Smooth muscle cell (in vitro differentiated cells): ENCODE measurements around the gene KRT36. TPM values are rescaled to one million over a fixed set of nuclear protein-coding genes. Genes with fewer than 3 reads are reported as not detected.
A peak's percentile ranks its signal among the peaks of the same experiment; 100 is the strongest.

ENCODE experiments used
- DNase-seq: peaks from one replicate; lab custom pipeline; 2025; ENCODE audit not compliant: unreplicated experiment; lab: John Stamatoyannopoulos, UW
- H2AFZ ChIP-seq: fragments of 200-600 bp; sonication (generic); 2 replicates; pipeline ENCODE4 v1.6.0; 2016; ENCODE audit warnings: antibody characterized with exemption, low read depth, mild to moderate bottlenecking
- H3F3A ChIP-seq: fragments of 200-600 bp; sonication (generic); 2 replicates; pipeline ENCODE4 v1.6.0; 2017; ENCODE audit warnings: antibody characterized with exemption, low read depth
- H3K27ac ChIP-seq: fragments of 200-600 bp; sonication (generic); 2 replicates; pipeline ENCODE4 v1.5.1; 2016; ENCODE audit warnings: low read depth, mild to moderate bottlenecking
- H3K27me3 ChIP-seq: fragments of 200-600 bp; sonication (generic); 2 replicates; pipeline ENCODE4 v1.6.1; 2016; ENCODE audit warnings: low read depth, mild to moderate bottlenecking
- H3K36me3 ChIP-seq: fragments of 200-600 bp; sonication (generic); 2 replicates; pipeline ENCODE4 v1.5.1; 2016; ENCODE audit warnings: low read depth
- H3K4me1 ChIP-seq: fragments of 200-600 bp; sonication (generic); 2 replicates; pipeline ENCODE4 v1.5.1; 2016; ENCODE audit warnings: low read depth
- H3K4me2 ChIP-seq: fragments of 200-600 bp; sonication (generic); 2 replicates; pipeline ENCODE4 v1.6.0; 2016; ENCODE audit warnings: mild to moderate bottlenecking
- H3K4me3 ChIP-seq: fragments of 200-600 bp; sonication (generic); 2 replicates; pipeline ENCODE4 v1.5.1; 2016; ENCODE audit warnings: mild to moderate bottlenecking
- H3K79me2 ChIP-seq: fragments of 200-600 bp; sonication (generic); 2 replicates; pipeline ENCODE4 v1.6.0; 2016; ENCODE audit warnings: low read depth, mild to moderate bottlenecking
- H3K9ac ChIP-seq: fragments of 200-600 bp; sonication (generic); 2 replicates; pipeline ENCODE4 v1.6.0; 2016; ENCODE audit warnings: low read depth
- H3K9me3 ChIP-seq: fragments of 200-600 bp; sonication (generic); replicated peaks from 2 replicates; pipeline ENCODE4 v1.5.1; 2016; ENCODE audit warnings: low read depth
- H4K20me1 ChIP-seq: fragments of 200-600 bp; sonication (generic); 2 replicates; pipeline ENCODE4 v1.6.0; 2016; ENCODE audit warnings: low read depth
- CTCF ChIP-seq: fragments of 200-600 bp; sonication (generic); IDR thresholded peaks from 2 replicates; pipeline ENCODE4 v1.5.1; 2017; ENCODE audit warnings: borderline replicate concordance, mild to moderate bottlenecking, antibody characterized with exemption; ENCODE audit not compliant: insufficient read depth, poor library complexity, severe bottlenecking
- WGBS: methylation state at CpG from one replicate; pipeline ENCODE4 v1.1.7; 2016; ENCODE audit warnings: low lambda C conversion rate; 5-methylcytosine and 5-hydroxymethylcytosine counted together
- polyA plus RNA-seq: library from polyadenylated mRNA; unstranded; fragments of >200 nt; fragmentation: Nextera tagmentation; extraction: Ambion mirVana; gene quantifications from 2 replicates; pipeline ENCODE4 v1.2.1, GENCODE V29; 2016
- total RNA-seq: library from RNA; depleted of rRNA; stranded (reverse); fragments of >200 nt; gene quantifications from 2 replicates; pipeline ENCODE4 v1.2.3, GENCODE V29; 2014

KRT36 gene
- total and polyA plus RNA-seq, 2 experiments from 2014 or later = 0.09 TPM; not detected in 1

DNA sequence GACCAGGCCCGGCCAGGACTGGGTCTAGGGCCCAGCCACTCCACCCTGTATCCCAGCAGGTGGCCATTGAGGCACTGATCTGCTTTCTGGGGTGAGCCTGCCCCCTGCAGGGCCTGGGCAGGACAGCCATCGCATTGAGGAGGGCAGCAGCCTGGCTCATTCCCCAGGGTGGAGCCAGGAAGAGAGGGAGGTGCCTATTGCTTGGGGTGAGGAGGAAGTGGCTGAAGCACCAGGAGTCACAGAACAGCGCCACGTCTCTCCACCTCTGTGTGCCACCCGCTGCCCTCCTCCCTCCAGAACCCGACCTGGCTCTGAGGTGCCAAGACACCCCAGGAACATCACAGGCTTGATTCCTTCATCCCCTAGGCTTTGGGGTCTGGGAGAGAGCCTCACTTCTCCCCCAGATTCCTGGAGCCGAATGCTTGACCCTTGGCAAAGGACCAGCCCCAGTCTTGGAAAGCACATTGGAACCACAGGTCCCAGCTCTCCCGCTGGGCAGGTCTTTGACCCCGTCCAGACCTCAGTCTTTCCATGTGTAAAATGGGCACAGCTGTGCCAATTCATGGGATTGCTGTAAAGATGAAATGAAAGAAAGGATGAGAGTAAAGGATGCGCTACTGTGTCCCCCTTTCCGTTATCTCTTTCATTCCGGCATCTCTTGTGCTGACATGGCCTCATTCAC lies 7.2 kb upstream of the KRT36 start:
- Histone ChIP-seq H3K9me3 (no peaks in the 10 kb centered on the region), H3K9ac (no peak overlapping the region), H3K36me3 (no peaks in the 10 kb centered on the region), H2AFZ (no peak overlapping the region), H3F3A (no peaks in the 10 kb centered on the region), H3K27me3 (no peaks in the 10 kb centered on the region), H3K79me2 (no peaks in the 10 kb centered on the region), H3K4me3 (no peak overlapping the region), H3K4me1 (no peaks in the 10 kb centered on the region), H3K27ac (no peak overlapping the region), H4K20me1 (no peaks in the 10 kb centered on the region), H3K4me2 (no peak overlapping the region)
- peak; percentile 64 for TF ChIP-seq CTCF
- 66% methylated on average over 12 of the region's 12 CpGs for WGBS
- no peak for DNase-seq

- no peaks in the 10 kb centered on the region for H3K36me3 ChIP-seq
- no peak overlapping the region for H3K4me2 ChIP-seq
- H2AFZ ChIP-seq = no peak overlapping the region
- 67% methylated on average over 2 of the region's 2 CpGs for WGBS
- H3K27me3 ChIP-seq = no peaks in the 10 kb centered on the region
- H3F3A ChIP-seq = no peaks in the 10 kb centered on the region
- H3K79me2 ChIP-seq = no peaks in the 10 kb centered on the region
- no peak for DNase-seq
- no peak overlapping the region for H3K27ac ChIP-seq
- no peaks in the 10 kb centered on the region for H3K4me1 ChIP-seq
- H3K9me3 ChIP-seq = no peaks in the 10 kb centered on the region
- H3K9ac ChIP-seq = no peak overlapping the region
- no peak overlapping the region for H3K4me3 ChIP-seq
- no peak for TF ChIP-seq CTCF
- H4K20me1 ChIP-seq = no peaks in the 10 kb centered on the region
Observed at GRCh38 chr17:41494524-41494923, 4.8 kb upstream of the KRT36 start.

DNA sequence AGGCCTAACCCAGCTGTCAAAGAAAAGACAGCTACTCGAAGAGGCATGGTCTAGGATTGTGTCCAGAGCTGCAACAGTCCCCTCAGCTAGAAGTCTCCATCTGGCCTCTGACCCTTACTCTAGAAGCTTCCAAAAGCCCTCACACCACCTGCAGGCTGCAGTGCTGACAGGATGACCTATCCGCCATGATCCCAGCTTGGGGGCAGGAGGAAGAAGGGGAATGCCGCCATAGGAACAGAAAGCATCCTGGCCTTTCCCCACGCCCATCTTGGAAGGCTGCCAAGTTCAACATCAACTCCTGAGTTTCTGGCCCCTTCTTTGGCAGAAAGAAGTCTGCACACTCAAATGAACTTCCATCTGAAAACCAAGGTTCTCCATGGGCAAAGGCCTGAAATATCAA lies 3.1 kb upstream of the KRT36 start:
- no peak for TF ChIP-seq CTCF
- Histone ChIP-seq H2AFZ (no peak overlapping the region), H3K4me3 (no peak overlapping the region), H3K4me1 (no peaks in the 10 kb centered on the region), H3K27me3 (no peaks in the 10 kb centered on the region), H3K9ac (no peak overlapping the region), H3K4me2 (no peak overlapping the region), H3K9me3 (no peaks in the 10 kb centered on the region), H3F3A (no peaks in the 10 kb centered on the region), H3K36me3 (no peaks in the 10 kb centered on the region), H3K27ac (no peak overlapping the region), H3K79me2 (no peaks in the 10 kb centered on the region), H4K20me1 (no peaks in the 10 kb centered on the region)
- 79% methylated on average over 4 of the region's 4 CpGs for WGBS
- no peak for DNase-seq

- Histone ChIP-seq H3K4me2 (no peak overlapping the region), H3K4me1 (no peaks in the 10 kb centered on the region), H3K27ac (no peak overlapping the region), H3K27me3 (no peaks in the 10 kb centered on the region), H3K4me3 (no peak overlapping the region), H4K20me1 (no peaks in the 10 kb centered on the region), H3K9me3 (no peaks in the 10 kb centered on the region), H3F3A (no peaks in the 10 kb centered on the region), H3K9ac (no peak overlapping the region), H3K79me2 (no peaks in the 10 kb centered on the region), H2AFZ (no peak overlapping the region), H3K36me3 (no peaks in the 10 kb centered on the region)
- TF ChIP-seq CTCF = no peak
- WGBS = 80% methylated on average over 6 of the region's 6 CpGs
- DNase-seq = no peak
Observed at GRCh38 chr17:41492351-41492750, 2.6 kb upstream of the KRT36 start.
